ENCODE measurements around the gene RTKN. TPM values are rescaled to one million over a fixed set of nuclear protein-coding genes. Genes with fewer than 3 reads are reported as not detected.

The RTKN gene
- total and polyA plus RNA-seq, 2 of the 13 experiments (the other 11 are each of a cell fraction or from before 2014, with no cell fraction given), result 159 to 166 TPM

GRCh38 chr2:74375838-74376237 lies 65.9 kb downstream of the RTKN start:
- no peak for FAIRE-seq
- ChIA-PET CTCF (ENCODE audit: low intra/inter-chr PET ratio, low total read pairs) (no interaction called here), POLR2A (no interaction called here)
- Histone ChIP-seq H3K27ac (ENCODE audit: extremely low read length, insufficient read depth, low read length) (no peak overlapping the region), H3K4me1 (ENCODE audit: insufficient read depth, low read length) (peaks cover 13% of the 10 kb centered on the region), H3K9ac (ENCODE audit: insufficient read depth, low read depth, low read length) (no peak overlapping the region), H3K4me3 (replicated peaks in 1 of 3; ENCODE audit: insufficient read depth in 1 of 3, low read depth in 2 of 3, low read length in 3 of 3) (no peak overlapping the region), H3K79me2 (ENCODE audit: insufficient read depth, low read length) (peaks cover 24% of the 10 kb centered on the region), H4K20me1 (ENCODE audit: insufficient read depth, low read length) (peaks cover 10% of the 10 kb centered on the region; the same call in 1 of the 2 replicates), H3K36me3 (replicated peaks in 1 of 2; ENCODE audit: control insufficient read depth in 1 of 2, insufficient read depth in 2 of 2, low read length in 2 of 2) (peaks cover 28 to 44% of the 10 kb centered on the region in 2 experiments), H2AFZ (ENCODE audit: low read length) (no peak overlapping the region), H3K9me3 (ENCODE audit: low read length) (no peaks in the 10 kb centered on the region), H3K27me3 (ENCODE audit: control insufficient read depth in 1 of 2, insufficient read depth in 2 of 2, low read length in 2 of 2) (no peaks in the 10 kb centered on the region), H3K4me2 (ENCODE audit: low read depth, low read length) (no peak overlapping the region)
- in situ Hi-C loops (cut with HindIII; ENCODE audit: extremely low pct_ligation_motif_present, low pct_unique_long_range_greater_than_20kb) (no loop called here), intact Hi-C loops (cut with micrococcal nuclease; ENCODE audit: unreplicated experiment) (no loop called here)
- no peak for DNase-seq (ENCODE audit: low spot score)
- no TSS peak for BruUV-seq (replicated peaks)
- WGBS (ENCODE audit: low lambda C conversion rate), result 94% methylated on average over 2 of the region's 2 CpGs
- no peak for ATAC-seq
- TF ChIP-seq GATAD1 (CRISPR knock-in tag; IDR thresholded peaks at IDR 0.05) (no peak), RFX3 (CRISPR knock-in tag; IDR thresholded peaks at IDR 0.05) (no peak), ZNF12 (CRISPR knock-in tag; IDR thresholded peaks at IDR 0.05) (no peak), MIER2 (CRISPR knock-in tag; IDR thresholded peaks at IDR 0.05) (no peak), PRDM4 (CRISPR knock-in tag; IDR thresholded peaks at IDR 0.05; ENCODE audit: borderline replicate concordance) (no peak), DNMT3B (CRISPR knock-in tag; conservative IDR thresholded peaks at IDR 0.05) (no peak), ZNF205 (CRISPR knock-in tag; IDR thresholded peaks at IDR 0.05) (no peak), TERF1 (CRISPR knock-in tag; IDR thresholded peaks at IDR 0.05) (no peak), IRF9 (CRISPR knock-in tag; IDR thresholded peaks at IDR 0.05; ENCODE audit: borderline replicate concordance) (no peak), TFDP1 (CRISPR knock-in tag; IDR thresholded peaks at IDR 0.05; ENCODE audit: borderline replicate concordance) (no peak), ZHX1 (CRISPR knock-in tag; IDR thresholded peaks at IDR 0.05; ENCODE audit: low read depth) (no peak), ZNF674 (CRISPR knock-in tag; IDR thresholded peaks at IDR 0.05; ENCODE audit: low read depth) (no peak), ZSCAN5A (CRISPR knock-in tag; IDR thresholded peaks at IDR 0.05; ENCODE audit: borderline replicate concordance) (no peak), ZNF543 (CRISPR knock-in tag; IDR thresholded peaks at IDR 0.05) (no peak)
